Colonic mucosa (tissue), 4 donors: ENCODE results near the gene IQUB. TPM values are rescaled to one million over a fixed set of nuclear protein-coding genes. Genes with fewer than 3 reads are reported as not detected.

Experiments
- DNase-seq: peaks from one replicate; pipeline ENCODE4 v3.0.0-alpha.2; 2020
- H3K27ac ChIP-seq: fragments of 200-600 bp; one replicate; pipeline ENCODE4 v1.8.0; 2021
- H3K27me3 ChIP-seq: fragments of 200-600 bp; one replicate; pipeline ENCODE4 v1.8.0; 2021
- H3K36me3 ChIP-seq: fragments of 200-600 bp; one replicate; pipeline ENCODE4 v1.8.0; 2021
- H3K4me1 ChIP-seq: fragments of 200-600 bp; one replicate; pipeline ENCODE4 v1.8.0; 2021; ENCODE audit warnings: mild to moderate bottlenecking
- H3K4me3 ChIP-seq: fragments of 200-600 bp; one replicate; pipeline ENCODE4 v1.8.0; 2021
- H3K9ac ChIP-seq, 2 donors: one replicate each; pipeline ENCODE4 v1.7.0; 2013; ENCODE audit warnings: control low read depth in 2 of 2, low read depth in 2 of 2, low read length in 2 of 2
- H3K9me3 ChIP-seq: fragments of 200-600 bp; one replicate; pipeline ENCODE4 v1.8.0; 2021
- CTCF ChIP-seq: fragments of 200-600 bp; IDR thresholded peaks from one replicate; pipeline ENCODE4 v1.8.0; 2022; ENCODE audit warnings: antibody characterized with exemption, mild to moderate bottlenecking
- intact Hi-C: fragments of 100-400 bp; cut with DNase I; formaldehyde crosslinking; loops from one replicate; pipeline ENCODE4 v1.14.1; 2022
- total RNA-seq, 2 donors: library from RNA; stranded (reverse); fragmentation: NEBNext Ultra II Directional in 1 of 2; extraction: Animal tissue kit (Norgen Biotek cat#: 25700) in 1 of 2; gene quantifications; one replicate each; pipeline ENCODE4 v1.2.1, GENCODE V29; 2021
- donor health status: healthy.
- donor health status: DM: no; HTN: no; CAD: no.
- donor health status: DM: no; HTN: no; CAD: no.

IQUB gene
- total RNA-seq, 2 donors from 2014 or later, result 0.16 TPM; not detected in 1

- no peak for TF ChIP-seq CTCF
- intact Hi-C loops, result no loop called here
- no peaks in the 10 kb centered on the region for H3K27me3 ChIP-seq
- H3K9ac ChIP-seq, result no peak overlapping the region
- DNase-seq, result no peak
- no peaks in the 10 kb centered on the region for H3K4me1 ChIP-seq
- no peaks in the 10 kb centered on the region for H3K9me3 ChIP-seq
- no peak overlapping the region for H3K4me3 ChIP-seq
- no peaks in the 10 kb centered on the region for H3K36me3 ChIP-seq
- no peak overlapping the region for H3K27ac ChIP-seq
Measured at GRCh38 chr7:123463890-123464289, 70.5 kb downstream of the IQUB start.

- intact Hi-C loops, result no loop called here
- H3K36me3 ChIP-seq, result no peaks in the 10 kb centered on the region
- no peaks in the 10 kb centered on the region for H3K27me3 ChIP-seq
- H3K4me3 ChIP-seq, result no peak overlapping the region
- H3K27ac ChIP-seq, result no peak overlapping the region
- no peaks in the 10 kb centered on the region for H3K9me3 ChIP-seq
- no peak for DNase-seq
- no peak for TF ChIP-seq CTCF
- no peak overlapping the region for H3K9ac ChIP-seq
- no peaks in the 10 kb centered on the region for H3K4me1 ChIP-seq
Measured at GRCh38 chr7:123460616-123461015, 73.8 kb downstream of the IQUB start.

DNA sequence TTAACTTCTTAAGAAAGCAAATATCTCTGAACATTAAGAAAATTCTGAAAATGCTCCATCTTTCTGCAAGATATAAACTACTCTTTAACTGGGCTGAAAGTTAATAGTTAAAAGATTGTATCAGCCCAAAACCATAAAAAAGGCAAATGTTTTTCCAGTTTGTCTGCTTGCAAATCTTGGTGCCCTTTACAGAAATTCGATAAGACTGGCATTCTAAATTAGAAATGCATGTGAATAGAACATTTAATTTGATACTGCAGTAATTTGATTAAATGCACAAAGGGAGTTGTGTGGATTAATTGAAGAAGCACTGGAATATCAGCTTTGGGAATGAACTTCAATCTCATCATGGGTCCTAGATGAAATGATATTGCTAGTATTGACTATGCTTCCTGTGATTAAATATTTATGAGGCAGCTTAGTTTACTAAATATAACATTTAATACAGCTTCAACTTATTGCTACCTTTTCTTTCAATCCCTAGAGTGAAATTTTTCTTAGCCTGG lies 78.4 kb downstream of the IQUB start:
- no peak for DNase-seq

GRCh38 chr7:123440101-123440548 lies 94.3 kb downstream of the IQUB start:
- Histone ChIP-seq H3K27me3 (no peaks in the 10 kb centered on the region), H3K4me3 (no peak overlapping the region), H3K9me3 (no peaks in the 10 kb centered on the region), H3K4me1 (no peaks in the 10 kb centered on the region), H3K9ac (no peak overlapping the region), H3K27ac (no peak overlapping the region), H3K36me3 (no peaks in the 10 kb centered on the region)
- intact Hi-C loops, result no loop called here
- no peak for TF ChIP-seq CTCF
- no peak for DNase-seq

More for the DNA sequence above, 78.4 kb downstream of the IQUB start:
- Histone ChIP-seq H3K4me1 (no peaks in the 10 kb centered on the region), H3K27me3 (no peaks in the 10 kb centered on the region), H3K9ac (no peak overlapping the region), H3K4me3 (no peak overlapping the region), H3K9me3 (no peaks in the 10 kb centered on the region), H3K36me3 (no peaks in the 10 kb centered on the region), H3K27ac (no peak overlapping the region)
- intact Hi-C loops, result no loop called here
- TF ChIP-seq CTCF, result no peak

GRCh38 chr7:123439191-123439590 lies 95.2 kb downstream of the IQUB start:
- no peaks in the 10 kb centered on the region for H3K9me3 ChIP-seq

More at GRCh38 chr7:123439191-123439590, 95.2 kb downstream of the IQUB start:
- no peaks in the 10 kb centered on the region for H3K4me1 ChIP-seq
- H3K36me3 ChIP-seq, result no peaks in the 10 kb centered on the region
- no peak for TF ChIP-seq CTCF
- DNase-seq, result no peak
- intact Hi-C loops, result no loop called here
- H3K4me3 ChIP-seq, result no peak overlapping the region
- no peak overlapping the region for H3K27ac ChIP-seq
- no peak overlapping the region for H3K9ac ChIP-seq
- no peaks in the 10 kb centered on the region for H3K27me3 ChIP-seq
